HepG2 (cell line): ENCODE results near the gene CDK10. TPM values are rescaled to one million over a fixed set of nuclear protein-coding genes. Genes with fewer than 3 reads are reported as not detected.

Experiments used
- CCAR2 ChIP-seq: fragments of 200-400 bp; formaldehyde crosslinking; optimal IDR thresholded peaks from 2 replicates; pipeline ENCODE3; 2018; ENCODE audit warnings: low read depth, mild to moderate bottlenecking, low read length, moderate library complexity
- CREM ChIP-seq, 2 experiments: sonication (generic) in 1 of 2; formaldehyde crosslinking in 1 of 2; IDR thresholded peaks; 2 replicates each; pipeline versions ENCODE4 v1.4.0 to v1.6.1; 2016 to 2020; ENCODE audit warnings: antibody characterized with exemption in 1 of 2, mild to moderate bottlenecking in 1 of 2, missing genetic modification reagents in 1 of 2
- FOXC1 ChIP-seq: sonication (generic); formaldehyde crosslinking; IDR thresholded peaks from 2 replicates; pipeline ENCODE4 v1.8.0; 2022; ENCODE audit warnings: mild to moderate bottlenecking, missing genetic modification reagents, borderline replicate concordance
- GATA4 ChIP-seq: sonication (generic); IDR thresholded peaks from 2 replicates; pipeline ENCODE4 v1.6.1; 2016; ENCODE audit warnings: antibody characterized with exemption, low read depth, borderline replicate concordance
- JDP2 ChIP-seq: sonication (generic); formaldehyde crosslinking; IDR thresholded peaks from 2 replicates; pipeline ENCODE4 v1.8.1; 2022; ENCODE audit warnings: missing genetic modification reagents, borderline replicate concordance
- KAT8 ChIP-seq: IDR thresholded peaks from 2 replicates; pipeline ENCODE4 v1.6.1; 2016; ENCODE audit warnings: missing genetic modification reagents, missing compliant biosample characterization
- MAFG ChIP-seq: sonication (generic); formaldehyde crosslinking; IDR thresholded peaks from 2 replicates; pipeline ENCODE4 v1.5.1; 2020; ENCODE audit warnings: mild to moderate bottlenecking, missing genetic modification reagents
- MEIS1 ChIP-seq: sonication (generic); formaldehyde crosslinking; IDR thresholded peaks from 2 replicates; pipeline ENCODE4 v1.9.0; 2021; ENCODE audit warnings: mild to moderate bottlenecking, missing genetic modification reagents, moderate library complexity, borderline replicate concordance
- NR2F2 ChIP-seq: IDR thresholded peaks from 2 replicates; pipeline ENCODE4 v1.6.1; 2012; ENCODE audit warnings: low read depth, inconsistent platforms, borderline replicate concordance
- STAT5B ChIP-seq: sonication (generic); formaldehyde crosslinking; IDR thresholded peaks from 2 replicates; pipeline ENCODE4 v1.4.0; 2020; ENCODE audit warnings: missing genetic modification reagents
- TBP ChIP-seq: sonication (generic); formaldehyde crosslinking; IDR thresholded peaks from 2 replicates; pipeline ENCODE4 v1.5.0; 2020; ENCODE audit warnings: missing genetic modification reagents
- ZBTB1 ChIP-seq: sonication (generic); formaldehyde crosslinking; IDR thresholded peaks from 2 replicates; pipeline ENCODE4 v1.4.0; 2020; ENCODE audit warnings: missing genetic modification reagents, borderline replicate concordance
- ZIK1 ChIP-seq: sonication (generic); formaldehyde crosslinking; IDR thresholded peaks from 2 replicates; pipeline ENCODE4 v1.5.0; 2020; ENCODE audit warnings: mild to moderate bottlenecking, low read depth, missing genetic modification reagents, borderline replicate concordance
- ZNF232 ChIP-seq: sonication (generic); formaldehyde crosslinking; IDR thresholded peaks from 2 replicates; pipeline ENCODE4 v1.4.0; 2020; ENCODE audit warnings: missing genetic modification reagents, borderline replicate concordance
- ZNF331 ChIP-seq: sonication (generic); formaldehyde crosslinking; IDR thresholded peaks from 2 replicates; pipeline ENCODE4 v1.4.0; 2020; ENCODE audit warnings: missing genetic modification reagents
- ZNF335 ChIP-seq: sonication (generic); formaldehyde crosslinking; IDR thresholded peaks from 2 replicates; pipeline ENCODE4 v1.4.0; 2020; ENCODE audit warnings: missing genetic modification reagents
- ZNF44 ChIP-seq: sonication (generic); formaldehyde crosslinking; IDR thresholded peaks from 2 replicates; pipeline ENCODE4 v1.5.1; 2020; ENCODE audit warnings: mild to moderate bottlenecking, missing genetic modification reagents
- ZNF446 ChIP-seq: sonication (generic); formaldehyde crosslinking; IDR thresholded peaks from 2 replicates; pipeline ENCODE4 v1.5.0; 2020; ENCODE audit warnings: mild to moderate bottlenecking, missing genetic modification reagents
- ZNF543 ChIP-seq: sonication (generic); formaldehyde crosslinking; IDR thresholded peaks from 2 replicates; pipeline ENCODE4 v1.4.0; 2020; ENCODE audit warnings: mild to moderate bottlenecking, missing genetic modification reagents
- ZNF546 ChIP-seq: sonication (generic); formaldehyde crosslinking; conservative IDR thresholded peaks from 2 replicates; pipeline ENCODE4 v1.8.1; 2023; ENCODE audit warnings: mild to moderate bottlenecking, missing genetic modification reagents
- ZNF7 ChIP-seq: IDR thresholded peaks from 2 replicates; pipeline ENCODE4 v1.6.1; 2016; ENCODE audit warnings: missing biosample characterization, missing genetic modification reagents
- ZNF724P ChIP-seq: sonication (generic); formaldehyde crosslinking; IDR thresholded peaks from 2 replicates; pipeline ENCODE4 v1.8.0; 2022; ENCODE audit warnings: missing genetic modification reagents, borderline replicate concordance
- ZNF749 ChIP-seq: sonication (generic); formaldehyde crosslinking; IDR thresholded peaks from 2 replicates; pipeline ENCODE4 v1.8.0; 2022; ENCODE audit warnings: mild to moderate bottlenecking, missing genetic modification reagents, moderate library complexity, borderline replicate concordance
- polyA plus RNA-seq, 8 experiments: library from polyadenylated mRNA; depleted of rRNA in 3 of 8; stranded (reverse) in 7 of 8; unstranded in 1 of 8; fragments of >200 nt; fragmentation: Illumina TruSeq in 4 of 8; extraction: Trizol in 4 of 8; gene quantifications; 2 replicates each; pipeline versions ENCODE4 v1.2.1 to v1.2.3, GENCODE V29; 2011 to 2016; ENCODE audit warnings: low read depth in 4 of 8, missing spikeins in 1 of 8, mixed read lengths in 1 of 8; ENCODE audit not compliant: insufficient read depth in 1 of 8
- total RNA-seq, 5 experiments: library from RNA; depleted of rRNA; stranded (reverse); fragments of >200 nt; fragmentation: Illumina TruSeq; extraction: Trizol; gene quantifications; 2 replicates each; pipeline ENCODE4 v1.2.3, GENCODE V29; 2016; ENCODE audit warnings: low read depth in 1 of 5
- TF ChIP-seq, protein P1 (sequence below): sonication (generic); formaldehyde crosslinking; IDR thresholded peaks from 2 replicates; pipeline ENCODE4 v1.5.0; 2020; ENCODE audit warnings: missing genetic modification reagents, mild to moderate bottlenecking, borderline replicate concordance
- TF ChIP-seq, protein P2 (sequence below): sonication (generic); formaldehyde crosslinking; IDR thresholded peaks from 2 replicates; pipeline ENCODE4 v1.4.0; 2020; ENCODE audit warnings: missing genetic modification reagents, low read depth, mild to moderate bottlenecking, borderline replicate concordance
- TF ChIP-seq, protein P3 (sequence below): IDR thresholded peaks from 2 replicates; pipeline ENCODE4 v1.6.1; 2016; ENCODE audit warnings: missing biosample characterization, missing genetic modification reagents, low read depth
- TF ChIP-seq, protein P4 (sequence below): sonication (generic); formaldehyde crosslinking; IDR thresholded peaks from 2 replicates; pipeline ENCODE4 v1.4.0; 2020; ENCODE audit warnings: missing genetic modification reagents

Gene CDK10
- total and polyA plus RNA-seq, 2 of the 13 experiments (the other 11 are each of a cell fraction or from before 2014, with no cell fraction given), result 2.5 to 3.9 TPM

DNA sequence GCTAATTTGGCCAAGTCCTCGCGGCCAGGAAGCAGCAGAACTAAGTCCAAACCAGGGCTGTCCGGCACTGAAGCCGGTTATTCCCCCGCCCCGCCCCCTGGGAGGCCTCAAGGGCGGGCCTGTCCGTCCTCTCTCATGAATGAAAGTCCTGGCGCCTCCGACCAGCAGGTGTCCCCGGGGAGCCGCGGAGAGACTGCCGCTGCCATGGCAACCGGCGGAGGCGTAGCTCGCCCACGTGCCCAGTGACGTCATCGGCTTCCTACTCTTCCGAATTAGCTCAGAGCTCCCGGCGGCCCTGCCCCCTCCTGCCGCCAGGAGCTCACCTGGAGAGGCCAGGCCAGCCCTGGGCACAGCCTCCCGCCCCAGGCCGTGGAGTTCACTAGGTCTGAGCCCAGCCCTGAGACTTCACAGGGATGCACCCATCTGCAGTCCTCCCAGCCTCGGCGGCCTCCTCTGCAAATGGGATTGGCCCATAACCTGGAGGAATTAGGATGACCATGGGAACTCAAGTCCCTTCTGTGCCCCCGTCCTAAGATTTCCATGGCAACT lies 13.7 kb downstream of the CDK10 start (continued):
- TF ChIP-seq, protein P1, sequence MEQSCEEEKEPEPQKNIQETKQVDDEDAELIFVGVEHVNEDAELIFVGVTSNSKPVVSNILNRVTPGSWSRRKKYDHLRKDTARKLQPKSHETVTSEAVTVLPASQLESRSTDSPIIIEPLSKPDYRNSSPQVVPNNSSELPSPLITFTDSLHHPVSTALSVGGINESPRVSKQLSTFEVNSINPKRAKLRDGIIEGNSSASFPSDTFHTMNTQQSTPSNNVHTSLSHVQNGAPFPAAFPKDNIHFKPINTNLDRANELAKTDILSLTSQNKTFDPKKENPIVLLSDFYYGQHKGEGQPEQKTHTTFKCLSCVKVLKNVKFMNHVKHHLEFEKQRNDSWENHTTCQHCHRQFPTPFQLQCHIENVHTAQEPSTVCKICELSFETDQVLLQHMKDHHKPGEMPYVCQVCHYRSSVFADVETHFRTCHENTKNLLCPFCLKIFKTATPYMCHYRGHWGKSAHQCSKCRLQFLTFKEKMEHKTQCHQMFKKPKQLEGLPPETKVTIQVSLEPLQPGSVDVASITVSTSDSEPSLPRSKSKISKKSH (CRISPR knock-in tag), result no peak
- peak; percentile 96 for TF ChIP-seq CREM (IDR thresholded peaks at IDR 0.05)
- TF ChIP-seq CREM (CRISPR knock-in tag; IDR thresholded peaks at IDR 0.05), result no peak
- TF ChIP-seq ZNF749, result no peak
- TF ChIP-seq STAT5B, result no peak
- TF ChIP-seq NR2F2, result peak; percentile 9; the same call in 1 of the 2 replicates
- no peak for TF ChIP-seq ZBTB1 (CRISPR knock-in tag)
- peak; percentile 80 for TF ChIP-seq KAT8
- no peak for TF ChIP-seq JDP2 (CRISPR knock-in tag)
- 0 out of 2 replicates have a peak, but pooled peaks have one; percentile 22 for TF ChIP-seq ZNF724P (CRISPR knock-in tag)
- peak; percentile 42; the same call in 1 of the 2 replicates for TF ChIP-seq ZNF335 (CRISPR knock-in tag)
- TF ChIP-seq ZNF232 (CRISPR knock-in tag), result no peak
- TF ChIP-seq, protein P2, sequence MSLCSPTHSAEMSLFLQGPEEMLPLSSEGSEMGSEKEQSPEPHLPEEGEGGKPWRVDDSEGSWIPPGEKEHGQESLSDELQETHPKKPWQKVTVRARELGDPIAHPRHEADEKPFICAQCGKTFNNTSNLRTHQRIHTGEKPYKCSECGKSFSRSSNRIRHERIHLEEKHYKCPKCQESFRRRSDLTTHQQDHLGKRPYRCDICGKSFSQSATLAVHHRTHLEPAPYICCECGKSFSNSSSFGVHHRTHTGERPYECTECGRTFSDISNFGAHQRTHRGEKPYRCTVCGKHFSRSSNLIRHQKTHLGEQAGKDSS (CRISPR knock-in tag), result no peak; the same call in 1 of the 2 replicates
- TF ChIP-seq MEIS1 (CRISPR knock-in tag), result peak; percentile 72
- TF ChIP-seq, protein P3, sequence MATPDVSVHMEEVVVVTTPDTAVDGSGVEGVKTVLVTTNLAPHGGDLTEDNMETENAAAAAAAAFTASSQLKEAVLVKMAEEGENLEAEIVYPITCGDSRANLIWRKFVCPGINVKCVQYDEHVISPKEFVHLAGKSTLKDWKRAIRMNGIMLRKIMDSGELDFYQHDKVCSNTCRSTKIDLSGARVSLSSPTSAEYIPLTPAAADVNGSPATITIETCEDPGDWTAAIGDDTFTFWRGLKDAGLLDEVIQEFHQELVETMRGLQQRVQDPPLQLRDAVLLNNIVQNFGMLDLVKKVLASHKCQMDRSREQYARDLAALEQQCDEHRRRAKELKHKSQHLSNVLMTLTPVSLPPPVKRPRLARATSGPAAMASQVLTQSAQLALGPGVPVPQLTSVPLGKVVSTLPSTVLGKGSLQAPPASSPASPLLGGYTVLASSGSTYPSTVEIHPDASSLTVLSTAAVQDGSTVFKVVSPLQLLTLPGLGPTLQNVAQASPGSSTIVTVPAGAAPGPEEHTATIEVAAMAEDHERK (CRISPR knock-in tag), result no peak
- no peak for TF ChIP-seq MAFG
- TF ChIP-seq ZNF7 (CRISPR knock-in tag), result no peak
- TF ChIP-seq ZNF546 (CRISPR knock-in tag), result no peak
- no peak; the same call in 1 of the 2 replicates for TF ChIP-seq FOXC1 (CRISPR knock-in tag)
- TF ChIP-seq, protein P4, sequence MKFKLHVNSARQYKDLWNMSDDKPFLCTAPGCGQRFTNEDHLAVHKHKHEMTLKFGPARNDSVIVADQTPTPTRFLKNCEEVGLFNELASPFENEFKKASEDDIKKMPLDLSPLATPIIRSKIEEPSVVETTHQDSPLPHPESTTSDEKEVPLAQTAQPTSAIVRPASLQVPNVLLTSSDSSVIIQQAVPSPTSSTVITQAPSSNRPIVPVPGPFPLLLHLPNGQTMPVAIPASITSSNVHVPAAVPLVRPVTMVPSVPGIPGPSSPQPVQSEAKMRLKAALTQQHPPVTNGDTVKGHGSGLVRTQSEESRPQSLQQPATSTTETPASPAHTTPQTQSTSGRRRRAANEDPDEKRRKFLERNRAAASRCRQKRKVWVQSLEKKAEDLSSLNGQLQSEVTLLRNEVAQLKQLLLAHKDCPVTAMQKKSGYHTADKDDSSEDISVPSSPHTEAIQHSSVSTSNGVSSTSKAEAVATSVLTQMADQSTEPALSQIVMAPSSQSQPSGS (CRISPR knock-in tag), result peak; percentile 100
- no peak for TF ChIP-seq TBP
- TF ChIP-seq CCAR2, result peak; percentile 49
- TF ChIP-seq ZNF331 (CRISPR knock-in tag), result peak; percentile 78
- no peak for TF ChIP-seq ZIK1 (CRISPR knock-in tag)
- no peak for TF ChIP-seq GATA4
- TF ChIP-seq ZNF543 (CRISPR knock-in tag), result no peak; the same call in 1 of the 2 replicates
- no peak for TF ChIP-seq ZNF44 (CRISPR knock-in tag)
- no peak; the same call in 1 of the 2 replicates for TF ChIP-seq ZNF446 (CRISPR knock-in tag)
